A172 (cell line): ENCODE measurements around the gene GCKR. TPM values are rescaled to one million over a fixed set of nuclear protein-coding genes. Genes with fewer than 3 reads are reported as not detected.
A peak's percentile ranks its signal among the peaks of the same experiment; 100 is the strongest.

Source experiments
- DNase-seq: peaks from one replicate; pipeline ENCODE4 v3.0.0-alpha.2; 2015; ENCODE audit warnings: low spot score
- total RNA-seq: library from RNA; depleted of rRNA; stranded (reverse); fragments of >200 nt; shearing (Covaris generic); gene quantifications from 2 replicates; pipeline ENCODE4 v1.2.3, GENCODE V29; 2014; rRNA removed

GCKR gene, protein sequence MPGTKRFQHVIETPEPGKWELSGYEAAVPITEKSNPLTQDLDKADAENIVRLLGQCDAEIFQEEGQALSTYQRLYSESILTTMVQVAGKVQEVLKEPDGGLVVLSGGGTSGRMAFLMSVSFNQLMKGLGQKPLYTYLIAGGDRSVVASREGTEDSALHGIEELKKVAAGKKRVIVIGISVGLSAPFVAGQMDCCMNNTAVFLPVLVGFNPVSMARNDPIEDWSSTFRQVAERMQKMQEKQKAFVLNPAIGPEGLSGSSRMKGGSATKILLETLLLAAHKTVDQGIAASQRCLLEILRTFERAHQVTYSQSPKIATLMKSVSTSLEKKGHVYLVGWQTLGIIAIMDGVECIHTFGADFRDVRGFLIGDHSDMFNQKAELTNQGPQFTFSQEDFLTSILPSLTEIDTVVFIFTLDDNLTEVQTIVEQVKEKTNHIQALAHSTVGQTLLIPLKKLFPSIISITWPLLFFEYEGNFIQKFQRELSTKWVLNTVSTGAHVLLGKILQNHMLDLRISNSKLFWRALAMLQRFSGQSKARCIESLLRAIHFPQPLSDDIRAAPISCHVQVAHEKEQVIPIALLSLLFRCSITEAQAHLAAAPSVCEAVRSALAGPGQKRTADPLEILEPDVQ
- total RNA-seq, result not detected in 2 replicates

DNA sequence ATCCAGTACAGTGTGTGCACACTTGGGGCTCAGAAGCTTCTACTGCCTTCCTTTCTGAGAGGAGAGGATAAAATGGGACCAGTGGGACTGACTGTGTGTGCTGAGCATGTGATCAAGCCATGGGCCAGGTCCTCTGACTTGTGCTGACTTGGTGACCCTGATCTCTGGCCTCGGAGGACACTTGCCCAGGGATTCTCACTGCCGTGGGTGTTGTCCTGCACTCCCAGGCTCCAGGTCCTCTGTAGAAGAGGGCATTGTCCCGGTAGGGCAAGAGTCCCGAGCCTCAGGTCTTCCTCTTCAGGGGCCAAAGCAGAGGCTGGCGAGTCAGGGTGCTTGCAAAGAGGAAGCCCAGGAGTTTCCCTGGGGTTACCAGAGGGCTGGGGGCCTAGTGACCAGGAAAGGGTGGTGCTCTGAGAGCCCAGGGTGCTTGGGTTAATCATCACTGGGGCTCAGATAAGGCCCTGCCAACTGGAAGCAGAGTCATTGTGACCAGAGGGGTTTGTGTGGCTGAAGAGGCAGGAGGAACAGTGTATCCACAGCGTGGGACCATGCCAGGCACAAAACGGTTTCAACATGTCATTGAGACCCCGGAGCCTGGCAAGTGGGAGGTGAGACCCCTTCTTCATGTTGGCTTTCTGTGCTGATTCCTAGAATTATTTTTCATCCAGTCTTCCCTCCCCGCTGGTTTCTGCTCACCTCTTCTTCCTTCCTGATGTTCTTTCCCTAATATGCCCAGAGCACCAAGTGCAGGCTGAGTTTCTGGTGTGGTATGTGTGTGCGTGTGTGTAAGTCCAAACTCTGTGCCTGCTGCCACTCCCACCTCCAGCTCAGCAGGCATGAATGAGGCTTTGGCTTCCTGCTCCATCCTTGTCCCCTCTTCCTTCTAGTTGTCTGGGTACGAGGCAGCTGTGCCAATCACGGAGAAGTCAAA lies at the start of gene GCKR:
Gene GCKR (plus strand): TSS at position 483 of the 931 bp plus-strand sequence. CDS start 66 bp downstream, at position 549.
- DNase-seq, result peak; percentile 33

DNA sequence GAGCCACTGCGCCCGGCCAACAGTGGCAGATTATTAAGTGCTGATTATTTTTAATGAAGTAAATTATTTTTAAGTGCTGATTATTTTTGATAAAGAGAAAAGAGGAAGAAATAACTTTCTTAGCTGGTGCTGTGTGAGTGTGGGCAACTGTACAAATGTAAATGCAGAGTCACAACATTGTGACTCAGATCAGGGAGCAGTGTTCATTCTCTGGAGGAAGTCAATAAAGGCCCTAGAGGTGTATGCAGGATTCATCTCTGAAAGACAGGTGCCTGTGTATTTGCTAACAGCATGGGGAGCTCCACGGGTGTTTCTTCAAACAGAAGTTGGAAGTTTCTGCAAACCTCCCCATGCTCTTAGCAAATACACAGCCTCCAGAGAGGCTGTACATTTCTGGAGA lies 48.3 kb upstream of the GCKR start:
- DNase-seq, result no peak

DNA sequence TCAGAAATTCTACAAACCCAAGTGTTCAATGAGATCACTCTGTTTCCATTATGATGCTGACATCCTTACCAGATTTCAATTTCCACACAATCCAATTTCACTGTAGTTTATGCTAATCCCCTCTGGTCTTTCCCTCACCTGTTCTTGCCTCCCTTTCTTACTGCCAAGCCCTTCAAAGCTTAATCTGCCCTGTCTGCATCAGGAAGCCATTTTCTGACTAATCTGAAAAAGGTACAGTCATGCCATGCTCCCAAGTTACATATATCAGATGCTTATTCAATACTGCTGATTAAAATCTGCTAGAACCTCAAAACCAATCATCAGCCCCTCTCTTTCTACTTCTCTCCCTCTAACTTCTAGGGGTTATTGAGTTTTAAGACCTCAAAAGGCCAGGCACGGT lies 45.5 kb upstream of the GCKR start:
- no peak for DNase-seq

DNA sequence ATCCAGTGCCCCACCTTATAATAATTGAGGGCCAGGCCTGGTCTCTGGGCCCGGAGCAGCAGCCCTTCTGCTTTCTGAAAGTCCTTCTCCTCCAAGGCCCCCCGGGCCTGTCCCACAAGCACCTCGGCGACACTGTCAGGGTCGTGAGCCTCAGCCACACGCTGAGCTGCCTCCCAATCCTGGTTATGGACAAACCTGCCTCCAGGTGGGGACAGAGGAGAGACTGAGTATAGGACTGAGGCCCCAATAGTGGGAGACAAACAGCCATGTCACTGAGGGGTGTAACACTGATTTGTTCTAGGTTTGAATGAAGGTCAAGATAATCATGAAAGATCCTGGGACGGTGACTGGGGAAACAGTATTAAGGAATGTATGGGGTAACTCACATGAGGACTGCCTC lies 42.7 kb upstream of the GCKR start:
- DNase-seq, result no peak

DNA sequence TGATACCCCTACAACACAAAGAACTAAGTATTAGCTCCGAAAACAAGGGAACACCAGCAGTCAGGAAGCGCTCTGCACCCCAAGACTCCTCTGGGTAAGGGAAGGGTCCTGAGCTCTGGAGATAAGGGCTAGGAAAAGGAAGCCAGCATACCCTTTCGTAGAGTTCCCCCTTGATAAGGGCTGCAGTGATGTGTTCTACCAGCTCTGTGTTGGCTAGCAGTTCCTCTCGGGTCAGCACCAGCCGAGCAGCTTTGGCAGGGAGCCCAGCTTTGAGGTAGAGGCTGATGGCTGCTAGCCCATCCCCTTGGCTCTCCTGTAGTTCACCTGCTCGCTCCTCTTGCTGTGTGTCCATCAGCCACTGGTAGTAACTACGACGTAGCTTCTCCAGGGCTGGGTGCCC lies 35.5 kb upstream of the GCKR start:
- no peak for DNase-seq

DNA sequence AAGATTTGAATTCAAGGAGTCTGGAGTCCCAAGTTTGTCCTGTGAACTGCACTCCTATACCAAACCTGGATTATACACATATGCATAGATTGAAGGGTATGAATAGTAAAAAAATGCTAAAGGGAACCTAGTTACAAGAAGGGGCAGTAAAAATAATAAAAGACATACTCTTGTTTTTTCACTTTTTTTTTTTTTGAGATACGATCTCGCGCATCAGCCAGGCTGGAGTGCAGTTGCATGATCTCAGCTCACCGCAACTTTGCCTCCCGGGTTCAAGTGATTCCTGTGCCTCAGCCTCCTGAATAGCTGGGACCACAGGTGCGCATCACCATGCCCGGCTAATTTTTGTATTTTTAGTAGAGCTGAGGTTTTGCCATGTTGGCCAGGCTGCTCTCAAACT lies 32.2 kb upstream of the GCKR start:
- DNase-seq, result no peak

DNA sequence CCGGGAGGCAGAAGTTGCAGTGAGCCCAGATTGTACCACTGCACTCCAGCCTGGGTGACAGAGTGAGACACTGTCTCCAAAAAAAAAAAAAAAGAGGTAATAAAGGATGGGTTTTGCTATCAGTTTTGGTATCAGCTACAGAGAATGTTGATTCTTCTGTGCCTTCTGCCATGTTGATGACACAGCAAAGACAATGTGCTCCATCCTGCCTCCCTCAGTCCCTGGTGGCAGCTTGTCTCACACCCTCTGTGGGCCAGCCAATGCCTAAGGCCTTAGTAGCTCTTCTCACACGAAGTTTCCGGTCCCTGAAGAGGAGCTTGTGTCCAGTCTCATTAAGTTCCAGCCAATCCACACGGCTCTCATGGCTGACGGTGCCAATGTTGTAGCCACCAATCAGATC lies 24.7 kb upstream of the GCKR start:
- no peak for DNase-seq

DNA sequence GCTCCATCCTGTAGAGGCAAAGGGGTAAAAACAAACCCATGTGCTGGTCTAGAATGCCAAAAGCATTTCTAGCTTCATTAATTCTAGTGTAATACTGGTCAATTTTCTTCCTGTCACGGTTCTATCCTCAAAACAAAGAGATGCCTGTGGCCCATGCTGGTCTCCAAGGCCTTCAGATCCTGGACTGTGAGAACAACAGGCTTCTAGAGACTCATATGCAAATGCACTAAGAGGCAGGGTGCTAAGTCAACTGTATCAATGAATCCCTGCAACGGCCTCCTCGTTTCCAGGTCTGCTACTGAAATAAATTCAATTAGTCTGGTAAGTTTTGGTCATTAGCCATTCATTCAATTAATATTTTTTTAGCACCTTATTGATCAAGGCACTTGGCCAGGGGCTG lies 11.1 kb upstream of the GCKR start:
- DNase-seq, result no peak

DNA sequence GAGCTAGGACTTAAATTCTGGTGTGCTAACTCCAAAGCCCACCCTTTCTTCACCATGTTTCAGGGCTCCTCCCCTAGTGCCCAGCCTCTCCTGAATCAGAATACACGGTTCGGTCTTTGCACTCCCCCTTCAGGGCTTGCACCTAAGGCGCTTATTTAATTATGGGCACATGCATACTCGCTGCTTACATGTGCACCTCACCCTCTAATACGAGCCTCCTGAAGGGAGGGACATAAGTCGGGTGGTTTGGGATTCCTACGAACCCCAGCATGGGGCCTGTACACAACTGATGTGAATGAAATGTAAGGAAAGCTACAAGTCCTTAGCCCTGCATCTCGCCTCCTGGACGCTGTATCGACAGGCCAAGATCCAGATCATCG lies 7.5 kb upstream of the GCKR start:
- peak; percentile 17 for DNase-seq

DNA sequence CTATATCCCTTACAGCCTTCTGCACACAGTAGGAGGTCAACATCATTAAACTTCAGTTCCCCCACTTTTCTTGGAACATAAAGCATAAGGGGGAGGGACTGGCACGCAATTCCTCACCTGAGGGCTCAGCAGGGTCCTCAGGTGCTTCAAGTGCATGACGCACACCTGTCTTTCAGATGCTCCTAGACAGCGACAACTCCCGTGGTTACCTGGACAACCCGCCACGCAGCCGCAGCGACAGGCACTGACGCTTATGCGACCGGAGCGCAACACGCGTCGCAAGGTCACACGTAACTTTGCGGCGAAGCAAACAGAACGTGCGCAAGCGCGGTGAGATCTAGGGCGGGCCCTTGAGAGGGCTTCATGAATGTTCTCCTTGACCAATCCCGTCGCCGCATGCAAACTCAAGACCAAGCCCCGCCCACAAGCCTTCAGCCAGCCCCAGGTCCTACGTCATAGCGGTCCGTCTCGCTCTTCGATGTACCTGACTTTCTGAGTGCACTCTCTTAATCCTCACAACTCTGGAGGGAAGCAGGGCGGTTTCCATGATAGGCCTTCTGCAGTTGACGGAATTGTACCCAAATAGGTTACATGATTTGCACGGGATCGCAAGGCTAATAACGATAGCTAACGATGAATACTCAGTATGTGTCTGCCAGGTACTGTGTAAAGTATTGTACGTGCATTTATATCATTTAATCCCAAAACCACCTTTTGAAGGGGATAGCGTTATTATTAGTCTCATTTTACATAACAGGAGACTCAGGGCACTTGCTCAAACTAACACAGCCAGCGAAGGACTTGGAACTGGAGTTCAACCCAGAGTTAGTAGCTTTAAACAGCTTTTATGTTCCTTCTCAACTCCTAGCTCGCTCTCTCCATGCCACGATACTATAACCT lies 6.9 kb upstream of the GCKR start, which contains the start of gene IFT172:
Gene IFT172 (minus strand): TSS at position 246 of the 900 bp plus-strand sequence. CDS start 90 bp downstream, at position 156.
- peak; percentile 98 for DNase-seq

DNA sequence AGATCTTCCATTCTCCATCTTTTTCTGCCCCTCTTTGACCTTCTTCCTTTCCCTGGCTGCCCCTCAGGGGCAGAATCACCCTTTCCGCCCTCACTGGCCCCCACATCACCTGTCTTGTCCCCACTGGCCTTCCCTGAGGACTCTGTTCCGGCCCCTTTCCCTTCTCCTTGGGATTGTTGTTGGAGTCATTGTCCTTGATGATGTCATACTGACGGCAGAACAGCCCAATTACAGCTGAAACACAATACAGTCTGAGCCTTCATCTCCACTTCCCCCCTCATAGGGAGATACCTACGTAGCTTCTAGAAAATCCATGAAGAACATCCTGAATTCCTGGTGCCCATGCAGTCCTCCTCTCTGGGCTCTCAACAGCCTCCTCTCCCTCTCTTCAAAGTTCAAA lies 4.1 kb upstream of the GCKR start:
- no peak for DNase-seq

DNA sequence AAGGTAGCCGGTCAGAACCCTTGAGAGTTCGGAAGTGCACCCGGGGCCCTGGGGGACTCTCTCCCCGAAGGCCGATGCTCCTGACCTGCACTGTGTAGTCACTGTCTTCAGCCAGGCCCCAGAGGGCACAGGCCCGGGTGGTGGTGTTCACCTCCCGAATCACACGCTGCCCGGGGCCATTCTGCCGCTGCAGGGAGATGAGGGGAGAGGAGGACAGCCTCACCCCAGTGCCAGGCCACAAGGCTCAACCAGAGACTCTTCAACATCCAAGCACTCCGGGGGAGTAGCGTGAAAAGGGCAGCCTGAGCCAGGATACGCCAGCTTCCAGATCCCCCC lies 2.7 kb upstream of the GCKR start:
- DNase-seq, result no peak

DNA sequence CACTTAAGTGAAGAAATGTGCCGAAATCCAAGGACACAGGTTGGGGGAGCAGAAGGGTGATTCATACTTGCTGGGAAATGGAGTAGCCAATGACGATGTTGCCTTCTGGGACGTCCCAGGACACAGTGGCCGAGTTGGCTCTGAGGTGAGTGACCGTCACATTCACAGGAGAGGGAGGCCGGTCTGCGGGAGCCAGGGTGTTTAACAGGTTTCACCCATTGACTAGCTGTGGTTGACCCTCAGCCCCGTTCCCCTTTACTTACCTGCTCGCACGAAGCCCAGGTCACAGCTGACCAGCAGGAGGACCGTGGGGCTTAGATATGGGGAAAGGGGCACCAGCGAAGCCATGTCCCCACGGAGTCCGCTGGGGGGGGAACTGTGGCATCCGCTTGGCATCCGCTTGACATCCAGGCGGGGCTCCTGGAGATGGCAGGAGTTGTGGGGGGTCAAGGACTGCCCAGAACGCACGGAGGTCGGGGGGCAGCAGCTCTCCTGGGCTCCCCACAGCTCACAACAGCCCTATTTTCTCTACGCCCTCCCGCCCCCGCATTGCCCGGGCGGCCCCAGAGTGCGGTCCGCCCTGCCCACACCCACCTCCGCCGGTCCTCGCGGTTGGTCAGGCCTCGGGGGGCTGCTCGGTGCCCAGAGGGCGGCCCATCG lies 2.2 kb upstream of the GCKR start:
- no peak for DNase-seq

DNA sequence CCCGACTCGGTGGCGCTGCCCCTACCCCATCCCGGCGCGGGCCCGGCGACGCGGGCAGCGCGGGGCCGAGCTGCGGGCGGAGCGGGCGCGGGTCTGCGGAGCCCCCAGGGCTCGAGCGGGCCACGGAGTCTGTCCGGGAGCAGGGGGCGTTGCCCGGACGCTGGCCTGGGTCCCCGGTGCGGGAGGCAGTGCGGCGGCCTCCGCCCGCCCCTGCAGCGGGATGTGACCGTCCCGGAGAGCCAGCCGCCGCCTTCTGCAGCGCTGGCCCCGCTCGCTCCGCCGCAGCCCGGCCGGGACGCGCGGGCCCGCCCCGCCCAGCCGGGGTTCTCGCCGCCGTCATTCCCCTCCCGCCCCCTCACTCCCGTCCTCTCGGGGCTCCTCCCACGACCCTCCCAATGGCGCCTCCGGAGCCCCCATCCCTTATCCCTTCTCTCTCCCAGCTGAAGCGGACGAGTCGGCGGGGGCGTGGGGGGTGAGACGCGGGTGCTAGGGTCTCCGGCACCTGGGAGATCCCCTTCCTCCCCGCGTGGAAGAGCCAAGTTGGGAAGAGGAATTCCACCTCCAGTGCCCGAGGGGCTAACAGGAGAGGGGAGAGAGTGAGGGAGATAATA lies 1.6 kb upstream of the GCKR start, which contains the start of gene FNDC4:
Gene FNDC4 (minus strand): TSS at position 257 of the 611 bp plus-strand sequence. CDS start 521 bp downstream, outside the sequence.
- no peak for DNase-seq

DNA sequence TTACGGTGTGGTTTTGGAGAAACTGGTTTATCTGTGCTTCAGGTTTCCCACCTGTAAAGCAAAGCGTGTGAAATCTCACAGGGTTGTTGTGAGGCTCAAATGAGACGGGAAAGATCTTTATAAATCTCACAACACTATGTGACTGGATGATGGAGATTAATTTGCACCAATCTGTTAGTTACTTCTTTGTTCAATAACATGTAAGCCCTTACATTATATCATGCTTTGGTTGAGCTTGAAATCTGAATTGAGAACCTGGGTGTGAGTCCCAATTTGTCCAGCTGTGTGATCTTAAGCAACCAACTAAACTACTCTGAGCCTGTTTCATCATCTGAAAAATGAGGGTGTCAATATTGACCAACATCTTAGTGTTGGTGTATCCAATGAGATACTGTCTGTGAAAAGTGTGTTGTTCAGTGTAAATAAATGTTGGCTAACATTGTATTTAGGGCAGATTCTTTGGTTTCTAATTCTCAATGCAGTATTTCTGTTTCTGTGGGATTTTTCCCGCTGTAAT lies 741 bp upstream of the GCKR start:
- DNase-seq, result no peak

DNA sequence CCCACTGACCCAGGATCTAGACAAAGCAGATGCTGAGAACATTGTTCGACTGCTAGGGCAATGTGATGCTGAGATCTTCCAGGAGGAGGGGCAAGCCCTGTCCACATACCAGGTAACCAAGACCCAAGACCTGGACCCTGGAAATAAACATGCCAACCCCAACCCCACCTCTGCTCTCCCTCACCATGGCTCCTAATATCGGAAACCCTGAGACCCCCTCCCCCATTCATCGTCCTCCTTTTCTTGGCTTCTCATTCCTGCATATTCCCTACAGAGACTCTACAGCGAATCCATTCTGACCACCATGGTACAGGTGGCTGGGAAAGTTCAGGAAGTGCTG lies 619 bp downstream of the GCKR start:
- DNase-seq, result no peak

DNA sequence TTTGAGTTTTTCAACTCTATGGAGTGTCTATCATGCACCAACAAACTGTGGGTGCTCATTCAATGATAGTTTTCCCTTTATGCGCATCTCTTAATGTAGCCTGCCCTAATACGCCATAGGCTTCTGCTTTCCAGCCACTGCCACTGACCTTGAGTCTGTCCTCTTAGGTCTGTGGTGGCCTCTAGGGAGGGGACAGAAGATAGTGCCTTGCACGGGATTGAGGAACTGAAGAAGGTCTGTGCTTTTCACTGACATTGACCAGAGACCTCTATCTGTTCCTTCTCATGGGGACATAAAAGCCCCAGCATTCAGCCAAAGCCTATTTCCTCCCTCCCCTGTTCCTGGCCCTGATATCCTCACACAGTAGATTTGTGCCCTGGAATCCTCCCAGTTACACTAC lies 2.3 kb downstream of the GCKR start:
- no peak for DNase-seq

DNA sequence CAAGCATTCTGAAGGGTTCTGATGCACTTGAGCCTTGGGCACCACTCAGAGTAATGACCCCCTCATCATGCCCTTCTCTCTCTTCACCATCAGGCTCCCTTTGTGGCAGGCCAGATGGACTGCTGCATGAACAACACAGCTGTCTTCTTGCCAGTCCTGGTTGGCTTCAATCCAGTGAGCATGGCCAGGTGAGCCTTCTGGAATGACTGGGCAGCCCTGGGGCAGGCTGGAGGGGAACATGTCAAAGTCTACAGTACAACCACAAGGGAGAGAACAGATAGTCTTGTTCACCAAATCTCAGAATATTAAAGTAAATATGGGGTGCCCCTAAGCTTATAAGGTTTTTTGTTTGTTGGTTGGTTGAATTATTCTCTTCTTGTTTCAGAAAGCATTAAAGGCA lies 4.4 kb downstream of the GCKR start:
- DNase-seq, result no peak

DNA sequence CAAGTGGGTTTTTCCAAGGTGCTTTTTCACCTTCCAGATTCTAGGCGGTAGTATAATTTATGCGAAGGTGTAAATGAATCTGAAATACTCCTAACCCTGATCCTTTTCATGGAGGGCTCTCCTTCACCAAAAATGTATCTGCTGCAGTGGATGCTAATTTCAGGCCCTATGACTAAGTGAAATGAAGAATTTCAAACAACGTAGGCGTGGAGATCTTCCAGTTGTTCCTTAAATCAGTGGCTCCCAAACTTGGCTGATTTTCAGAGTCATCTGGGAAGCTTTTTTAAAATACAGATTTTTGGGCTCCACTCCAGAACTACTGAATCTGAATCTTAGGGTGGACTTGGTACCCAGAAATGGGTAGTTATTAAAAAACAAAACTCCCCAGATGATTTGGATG lies 5.5 kb downstream of the GCKR start:
- no peak for DNase-seq

DNA sequence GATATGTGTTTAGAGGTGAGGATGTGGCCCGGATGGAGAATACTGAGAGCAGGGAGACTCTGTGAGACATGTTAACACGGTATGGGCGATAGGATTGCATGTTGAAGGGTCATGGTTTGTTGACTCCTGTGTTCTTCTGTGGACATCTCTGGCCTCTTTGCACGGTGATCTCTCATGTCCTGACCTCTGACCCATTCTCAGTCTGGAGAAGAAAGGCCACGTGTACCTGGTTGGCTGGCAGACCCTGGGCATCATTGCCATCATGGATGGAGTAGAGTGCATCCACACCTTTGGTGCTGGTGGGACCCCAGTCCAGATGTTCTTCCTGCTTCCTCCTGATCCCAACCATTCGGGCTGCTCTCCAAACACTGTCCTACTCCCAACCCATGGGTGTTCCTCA lies 9.9 kb downstream of the GCKR start:
- DNase-seq, result no peak
